Transverse colon (tissue), 4 donors: ENCODE data around the gene LTA.

ENCODE experiments used
- CTCF ChIP-seq, 5 experiments: fragments of 200-600 bp in 3 of 5; fragments of 450-650 bp in 2 of 5; sonication (generic) in 3 of 5; IDR thresholded peaks; 1 replicate in 2 of 5; 2 replicates in 3 of 5; pipeline ENCODE4 v1.5.1; 2016 to 2017; ENCODE audit warnings: antibody characterized with exemption in 5 of 5, inconsistent platforms in 3 of 5, mild to moderate bottlenecking in 2 of 5, moderate library complexity in 1 of 5
- POLR2AphosphoS5 ChIP-seq, 3 donors: sonication (generic); formaldehyde crosslinking; IDR thresholded peaks; one replicate each; pipeline ENCODE4 v1.6.1; 2016; ENCODE audit warnings: antibody characterized with exemption in 3 of 3

GRCh38 chr6:31610968-31611367 is 38.9 kb downstream of the LTA start:
- TF ChIP-seq CTCF (IDR thresholded peaks at IDR 0.05) (no peak), POLR2AphosphoS5 (IDR thresholded peaks at IDR 0.05) (no peak)
